BE2C (cell line): ENCODE data around the gene ESRRA. TPM values are rescaled to one million over a fixed set of nuclear protein-coding genes. Genes with fewer than 3 reads are reported as not detected.

Experiments used
- DNase-seq: peaks from one replicate; pipeline ENCODE4 v3.0.0-alpha.2; 2020
- H3K27me3 ChIP-seq: fragments of 250-450 bp; sonication (Bioruptor Pico); 2 replicates; pipeline ENCODE4 v1.5.1; 2020; ENCODE audit warnings: mild to moderate bottlenecking
- H3K36me3 ChIP-seq: fragments of 250-450 bp; sonication (Bioruptor Pico); 2 replicates; pipeline ENCODE4 v1.5.1; 2020; ENCODE audit warnings: mild to moderate bottlenecking
- H3K4me1 ChIP-seq: fragments of 250-450 bp; sonication (Bioruptor Pico); 2 replicates; pipeline ENCODE4 v1.5.1; 2020
- H3K4me3 ChIP-seq: 2 replicates; pipeline ENCODE4 v1.5.1; 2011; ENCODE audit warnings: low read depth, low read length
- H3K9me3 ChIP-seq: fragments of 250-450 bp; sonication (Bioruptor Pico); 2 replicates; pipeline ENCODE4 v1.5.1; 2020
- polyA plus RNA-seq: library from polyadenylated mRNA; unstranded; fragments of >200 nt; gene quantifications from one replicate; pipeline ENCODE4 v1.2.1, GENCODE V29; 2012; ENCODE audit warnings: low read depth, missing spikeins; ENCODE audit not compliant: insufficient read length, insufficient read depth
- TF ChIP-seq, protein P1 (sequence below): IDR thresholded peaks from 2 replicates; pipeline ENCODE4 v1.5.1; 2012; ENCODE audit warnings: mild to moderate bottlenecking, low read depth, low read length

Gene ESRRA
- 45.7 TPM for polyA plus RNA-seq

DNA sequence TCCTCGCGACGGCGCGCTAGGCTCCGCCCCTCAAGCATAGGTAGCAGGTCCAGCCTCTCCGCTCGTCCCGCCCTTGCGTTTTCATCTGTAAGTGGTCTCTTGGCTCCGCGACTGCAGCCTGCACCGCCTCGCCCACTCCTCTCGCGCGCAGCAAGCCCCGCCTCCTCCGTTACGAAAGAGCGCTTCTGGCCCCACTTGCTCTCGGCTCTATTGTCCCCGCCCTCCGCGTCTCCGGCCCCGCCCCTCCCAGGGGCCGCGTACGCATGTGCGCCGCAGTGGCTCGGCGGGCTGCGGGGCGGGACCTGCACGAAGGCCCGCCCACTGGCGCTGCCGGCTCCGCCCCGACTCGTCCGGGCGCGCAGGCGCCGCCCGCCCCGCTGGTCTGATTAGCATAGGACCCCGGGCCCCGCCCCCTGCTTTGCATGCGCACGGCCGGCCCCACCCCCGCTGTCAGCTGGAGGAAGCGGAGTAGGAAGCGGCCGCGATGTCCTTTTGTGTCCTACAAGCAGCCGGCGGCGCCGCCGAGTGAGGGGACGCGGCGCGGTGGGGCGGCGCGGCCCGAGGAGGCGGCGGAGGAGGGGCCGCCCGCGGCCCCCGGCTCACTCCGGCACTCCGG, at the start of gene ESRRA:
Gene ESRRA, plus strand, starts transcription at position 450 of the 616 bp plus-strand sequence. CDS start 1,656 bp downstream, outside the sequence.
- no peaks in the 10 kb centered on the region for H3K9me3 ChIP-seq
- TF ChIP-seq, protein P1, sequence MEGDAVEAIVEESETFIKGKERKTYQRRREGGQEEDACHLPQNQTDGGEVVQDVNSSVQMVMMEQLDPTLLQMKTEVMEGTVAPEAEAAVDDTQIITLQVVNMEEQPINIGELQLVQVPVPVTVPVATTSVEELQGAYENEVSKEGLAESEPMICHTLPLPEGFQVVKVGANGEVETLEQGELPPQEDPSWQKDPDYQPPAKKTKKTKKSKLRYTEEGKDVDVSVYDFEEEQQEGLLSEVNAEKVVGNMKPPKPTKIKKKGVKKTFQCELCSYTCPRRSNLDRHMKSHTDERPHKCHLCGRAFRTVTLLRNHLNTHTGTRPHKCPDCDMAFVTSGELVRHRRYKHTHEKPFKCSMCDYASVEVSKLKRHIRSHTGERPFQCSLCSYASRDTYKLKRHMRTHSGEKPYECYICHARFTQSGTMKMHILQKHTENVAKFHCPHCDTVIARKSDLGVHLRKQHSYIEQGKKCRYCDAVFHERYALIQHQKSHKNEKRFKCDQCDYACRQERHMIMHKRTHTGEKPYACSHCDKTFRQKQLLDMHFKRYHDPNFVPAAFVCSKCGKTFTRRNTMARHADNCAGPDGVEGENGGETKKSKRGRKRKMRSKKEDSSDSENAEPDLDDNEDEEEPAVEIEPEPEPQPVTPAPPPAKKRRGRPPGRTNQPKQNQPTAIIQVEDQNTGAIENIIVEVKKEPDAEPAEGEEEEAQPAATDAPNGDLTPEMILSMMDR, result no peak
- H3K4me3 ChIP-seq, result peak within 1 kb of the TSS; percentile 69
- DNase-seq, result peak; percentile 98
- H3K27me3 ChIP-seq, result peaks cover 8% of the 10 kb centered on the region
- H3K36me3 ChIP-seq, result no peaks in the 10 kb centered on the region
- no peaks in the 10 kb centered on the region for H3K4me1 ChIP-seq

DNA sequence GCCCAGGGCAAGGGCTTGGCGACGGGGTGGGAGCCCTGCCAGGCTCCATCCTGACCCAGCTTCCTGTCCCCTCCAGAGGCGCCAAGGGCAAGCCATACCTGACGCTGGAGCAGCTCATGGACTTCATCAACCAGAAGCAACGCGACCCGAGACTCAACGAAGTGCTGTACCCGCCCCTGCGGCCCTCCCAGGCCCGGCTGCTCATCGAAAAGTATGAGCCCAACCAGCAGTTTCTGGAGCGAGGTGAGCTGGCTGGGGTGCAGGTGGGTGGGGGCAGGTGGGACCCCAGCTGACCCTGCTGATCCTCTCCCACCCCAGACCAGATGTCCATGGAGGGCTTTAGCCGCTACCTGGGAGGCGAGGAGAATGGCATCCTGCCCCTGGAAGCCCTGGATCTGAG, 49.0 kb upstream of the ESRRA start:
- H3K36me3 ChIP-seq, result peaks cover 3% of the 10 kb centered on the region; the same call in 1 of the 2 replicates
- DNase-seq, result no peak

DNA sequence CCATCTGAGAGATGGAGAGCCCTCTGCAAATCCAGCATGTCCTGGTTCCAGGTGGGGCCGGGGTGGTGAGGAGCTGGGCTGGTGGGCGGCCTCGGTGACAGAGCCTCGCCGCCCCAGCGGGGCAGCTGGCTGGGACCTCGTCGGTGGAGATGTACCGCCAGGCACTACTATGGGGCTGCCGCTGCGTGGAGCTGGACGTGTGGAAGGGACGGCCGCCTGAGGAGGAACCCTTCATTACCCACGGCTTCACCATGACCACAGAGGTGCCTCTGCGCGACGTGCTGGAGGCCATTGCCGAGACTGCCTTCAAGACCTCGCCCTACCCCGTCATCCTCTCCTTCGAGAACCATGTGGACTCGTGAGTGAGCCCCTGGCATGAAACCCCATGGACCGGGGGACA, 47.0 kb upstream of the ESRRA start:
- H3K4me1 ChIP-seq, result peaks cover 7% of the 10 kb centered on the region
- no peaks in the 10 kb centered on the region for H3K27me3 ChIP-seq
- no peak for DNase-seq
- no peaks in the 10 kb centered on the region for H3K9me3 ChIP-seq
- H3K36me3 ChIP-seq, result peaks cover 3% of the 10 kb centered on the region
- TF ChIP-seq, protein P1, result no peak
- no peak overlapping the region for H3K4me3 ChIP-seq

More for the DNA sequence above, 49.0 kb upstream of the ESRRA start:
- TF ChIP-seq, protein P1, result no peak
- Histone ChIP-seq H3K27me3 (no peaks in the 10 kb centered on the region), H3K4me3 (no peak overlapping the region), H3K9me3 (no peaks in the 10 kb centered on the region), H3K4me1 (no peaks in the 10 kb centered on the region)

DNA sequence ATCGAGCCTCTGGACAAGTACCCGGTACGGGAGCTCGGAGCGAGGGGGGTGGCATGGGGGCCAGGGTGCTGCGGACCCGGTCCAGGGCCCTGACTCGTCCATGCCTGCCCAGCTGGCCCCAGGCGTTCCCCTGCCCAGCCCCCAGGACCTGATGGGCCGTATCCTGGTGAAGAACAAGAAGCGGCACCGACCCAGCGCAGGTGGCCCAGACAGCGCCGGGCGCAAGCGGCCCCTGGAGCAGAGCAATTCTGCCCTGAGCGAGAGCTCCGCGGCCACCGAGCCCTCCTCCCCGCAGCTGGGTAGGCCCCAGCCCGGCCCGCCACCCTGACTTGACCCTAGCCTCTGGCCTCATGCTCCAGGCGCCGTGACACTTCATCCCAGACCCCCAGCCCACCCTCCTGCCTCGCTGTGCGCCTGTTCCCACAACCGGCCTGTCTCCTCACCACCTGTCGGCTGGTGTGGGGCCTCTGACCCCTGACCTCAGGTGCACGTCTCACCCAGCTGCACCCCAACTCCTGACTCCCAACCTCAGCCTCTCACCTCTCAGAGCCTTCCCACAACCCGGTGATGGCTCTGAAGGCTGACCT, 46.3 kb upstream of the ESRRA start:
- peaks cover 14% of the 10 kb centered on the region for H3K4me1 ChIP-seq
- no peaks in the 10 kb centered on the region for H3K9me3 ChIP-seq
- H3K4me3 ChIP-seq, result no peak overlapping the region
- no peak for DNase-seq
- no peaks in the 10 kb centered on the region for H3K27me3 ChIP-seq
- TF ChIP-seq, protein P1, result no peak
- H3K36me3 ChIP-seq, result peaks cover 3% of the 10 kb centered on the region

DNA sequence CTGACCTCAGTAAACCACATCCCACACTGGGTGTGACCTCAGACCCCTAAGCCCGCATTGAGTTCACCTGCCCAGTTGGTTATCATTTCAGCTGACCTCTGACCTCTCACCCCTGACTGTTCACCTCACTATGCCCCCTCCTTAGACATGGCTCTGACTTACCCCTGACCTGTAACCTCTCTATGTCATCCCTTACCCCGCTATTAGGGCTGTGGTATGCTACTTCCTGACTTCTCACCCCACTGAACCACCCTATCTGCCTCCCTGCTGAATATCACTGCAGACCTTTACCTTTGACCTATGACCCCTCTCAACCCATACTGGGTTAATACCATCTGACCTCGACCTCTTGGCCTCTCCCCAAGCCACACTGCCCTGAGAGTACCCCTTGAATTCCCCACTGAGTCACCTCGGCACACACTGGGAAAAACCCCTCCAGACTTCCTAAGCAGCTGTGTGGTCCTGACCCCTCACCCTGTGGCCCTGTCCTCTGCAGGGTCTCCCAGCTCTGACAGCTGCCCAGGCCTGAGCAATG, 45.7 kb upstream of the ESRRA start:
- Histone ChIP-seq H3K4me1 (peaks cover 16% of the 10 kb centered on the region), H3K36me3 (peaks cover 3% of the 10 kb centered on the region), H3K4me3 (no peak overlapping the region), H3K9me3 (no peaks in the 10 kb centered on the region), H3K27me3 (no peaks in the 10 kb centered on the region)
- no peak for DNase-seq
- TF ChIP-seq, protein P1, result no peak
